H9 (cell line): ENCODE data around the gene TCF4. TPM values are rescaled to one million over a fixed set of nuclear protein-coding genes. Genes with fewer than 3 reads are reported as not detected.

Experiments
- DNase-seq: peaks from one replicate; pipeline ENCODE4 v3.0.0-alpha.2; 2017
- H2AFZ ChIP-seq: one replicate; pipeline ENCODE4 v1.6.1; 2013; ENCODE audit warnings: mild to moderate bottlenecking, low read length, control low read depth, moderate library complexity
- H2AK5ac ChIP-seq: 2 replicates; pipeline ENCODE4 v1.6.1; 2013; ENCODE audit warnings: low read length, control low read depth, mixed read lengths; ENCODE audit not compliant: insufficient read length
- H2BK120ac ChIP-seq: one replicate; pipeline ENCODE4 v1.6.1; 2013; ENCODE audit warnings: low read depth, mild to moderate bottlenecking, low read length, control low read depth, inconsistent platforms; ENCODE audit not compliant: poor library complexity, severe bottlenecking
- H2BK12ac ChIP-seq: 2 replicates; pipeline ENCODE4 v1.6.1; 2013; ENCODE audit warnings: low read length, control low read depth, mixed read lengths, low read depth; ENCODE audit not compliant: insufficient read length
- H2BK15ac ChIP-seq: 2 replicates; pipeline ENCODE4 v1.6.1; 2013; ENCODE audit warnings: low read depth, low read length, control low read depth
- H2BK20ac ChIP-seq: one replicate; pipeline ENCODE4 v1.6.1; 2013; ENCODE audit warnings: low read depth, mild to moderate bottlenecking, low read length, control low read depth, inconsistent platforms; ENCODE audit not compliant: poor library complexity, severe bottlenecking
- H2BK5ac ChIP-seq: 2 replicates; pipeline ENCODE4 v1.6.1; 2013; ENCODE audit warnings: low read length, control low read depth, mixed read lengths; ENCODE audit not compliant: insufficient read length
- H3K14ac ChIP-seq: 2 replicates; pipeline ENCODE4 v1.6.1; 2013; ENCODE audit warnings: low read length, control low read depth; ENCODE audit not compliant: insufficient read depth
- H3K18ac ChIP-seq: 2 replicates; pipeline ENCODE4 v1.6.1; 2013; ENCODE audit warnings: low read depth, mild to moderate bottlenecking, mixed read lengths, low read length, control low read depth; ENCODE audit not compliant: insufficient read length
- H3K23ac ChIP-seq: 2 replicates; pipeline ENCODE4 v1.6.1; 2013; ENCODE audit warnings: low read length, control low read depth, mixed read lengths, low read depth; ENCODE audit not compliant: insufficient read length
- H3K23me2 ChIP-seq: 2 replicates; pipeline ENCODE4 v1.6.1; 2013; ENCODE audit warnings: low read depth, mild to moderate bottlenecking, mixed read lengths, low read length, control low read depth; ENCODE audit not compliant: insufficient read length, poor library complexity, severe bottlenecking
- H3K27ac ChIP-seq: 2 replicates; pipeline ENCODE4 v1.5.1; 2013; ENCODE audit warnings: low read length, control low read depth, mixed read lengths, low read depth; ENCODE audit not compliant: insufficient read length
- H3K27me3 ChIP-seq: 2 replicates; pipeline ENCODE4 v1.6.1; 2013; ENCODE audit warnings: low read length, control low read depth, inconsistent platforms; ENCODE audit not compliant: insufficient read depth
- H3K4ac ChIP-seq: 2 replicates; pipeline ENCODE4 v1.6.1; 2013; ENCODE audit warnings: low read depth, mild to moderate bottlenecking, control low read depth, inconsistent platforms, low read length, moderate library complexity
- H3K4me1 ChIP-seq: 2 replicates; pipeline ENCODE4 v1.6.1; 2013; ENCODE audit warnings: low read length, control low read depth, inconsistent platforms; ENCODE audit not compliant: insufficient read depth
- H3K4me2 ChIP-seq: 2 replicates; pipeline ENCODE4 v1.6.1; 2013; ENCODE audit warnings: low read length, control low read depth, mixed read lengths; ENCODE audit not compliant: insufficient read length, insufficient read depth
- H3K56ac ChIP-seq: 2 replicates; pipeline ENCODE4 v1.6.1; 2013; ENCODE audit warnings: low read depth, mild to moderate bottlenecking, mixed read lengths, low read length, control low read depth; ENCODE audit not compliant: insufficient read length
- H3K79me1 ChIP-seq: 2 replicates; pipeline ENCODE4 v1.6.1; 2013; ENCODE audit warnings: low read depth, mild to moderate bottlenecking, moderate library complexity, low read length, control low read depth, inconsistent platforms; ENCODE audit not compliant: insufficient read depth, poor library complexity, severe bottlenecking
- H3K79me2 ChIP-seq: 2 replicates; pipeline ENCODE4 v1.6.1; 2013; ENCODE audit warnings: low read length, control low read depth, inconsistent platforms; ENCODE audit not compliant: insufficient read depth
- H3K9ac ChIP-seq: 2 replicates; pipeline ENCODE4 v1.6.1; 2013; ENCODE audit warnings: low read length, control low read depth, mixed read lengths; ENCODE audit not compliant: insufficient read length; ENCODE audit errors: extremely low read depth
- H3K9me3 ChIP-seq: one replicate; pipeline ENCODE4 v1.6.1; 2013; ENCODE audit warnings: low read depth, low read length, inconsistent platforms; ENCODE audit not compliant: control insufficient read depth
- H3T11ph ChIP-seq: one replicate; pipeline ENCODE4 v1.6.1; 2013; ENCODE audit warnings: mild to moderate bottlenecking, low read length, control low read depth, inconsistent platforms
- H4K20me1 ChIP-seq: one replicate; pipeline ENCODE4 v1.6.1; 2013; ENCODE audit not compliant: control insufficient read depth, insufficient read length, insufficient read depth
- H4K5ac ChIP-seq: 2 replicates; pipeline ENCODE4 v1.6.1; 2013; ENCODE audit warnings: low read depth, mild to moderate bottlenecking, mixed read lengths, low read length, control low read depth; ENCODE audit not compliant: insufficient read length
- H4K8ac ChIP-seq: replicated peaks from 2 replicates; pipeline ENCODE4 v1.6.1; 2013; ENCODE audit warnings: low read length, control low read depth, mixed read lengths, low read depth; ENCODE audit not compliant: insufficient read length
- H4K91ac ChIP-seq: 2 replicates; pipeline ENCODE4 v1.6.1; 2013; ENCODE audit warnings: low read depth, mild to moderate bottlenecking, moderate library complexity, mixed read lengths, low read length, control low read depth; ENCODE audit not compliant: insufficient read length
- H3K27ac Mint-ChIP-seq, 3 experiments: 2 replicates in 2 of 3; 3 replicates in 1 of 3; pipeline ENCODE4 v1.8.0; 2020 to 2021; ENCODE audit warnings: mixed read lengths in 3 of 3, mild to moderate bottlenecking in 1 of 3, moderate library complexity in 1 of 3
- H3K27me3 Mint-ChIP-seq: 2 replicates; pipeline ENCODE4 v1.8.0; 2021; ENCODE audit warnings: low read depth, mild to moderate bottlenecking, moderate library complexity, mixed read lengths
- H3K36me3 Mint-ChIP-seq, 3 experiments: 2 replicates in 2 of 3; 3 replicates in 1 of 3; pipeline ENCODE4 v1.8.0; 2020 to 2021; ENCODE audit warnings: low read depth in 3 of 3, mixed read lengths in 3 of 3; ENCODE audit not compliant: insufficient read depth in 1 of 3
- H3K4me1 Mint-ChIP-seq, 2 experiments: 2 replicates each; pipeline ENCODE4 v1.8.0; 2020; ENCODE audit warnings: mixed read lengths in 2 of 2
- H3K4me3 Mint-ChIP-seq, 2 experiments: 2 replicates in 1 of 2; 3 replicates in 1 of 2; pipeline ENCODE4 v1.8.0; 2020 to 2021; ENCODE audit warnings: mild to moderate bottlenecking in 2 of 2, mixed read lengths in 2 of 2, moderate library complexity in 1 of 2
- H3K9me3 Mint-ChIP-seq, 2 experiments: 2 replicates in 1 of 2; 3 replicates in 1 of 2; pipeline ENCODE4 v1.8.0; 2020; ENCODE audit warnings: mild to moderate bottlenecking in 2 of 2, mixed read lengths in 2 of 2, moderate library complexity in 1 of 2
- WGBS: extraction: QIAGEN DNeasy Blood & Tissue Kit; methylation state at CpG from one replicate; pipeline ENCODE4 v1.1.7; 2013; ENCODE audit warnings: missing lambda C conversion rate, low lambda C conversion rate, mixed read lengths; ENCODE audit not compliant: insufficient read length; ENCODE audit errors: extremely low coverage; 5-methylcytosine and 5-hydroxymethylcytosine counted together
- total RNA-seq: library from RNA; stranded (reverse); gene quantifications from 2 replicates; pipeline ENCODE4 v1.2.1, GENCODE V29; 2021
- TF ChIP-seq, protein P1 (sequence below): fragments of 200-600 bp; sonication (generic); conservative IDR thresholded peaks from 3 replicates; pipeline ENCODE4 v1.8.0; 2021; ENCODE audit warnings: antibody characterized with exemption, mild to moderate bottlenecking

TCF4 gene
- total RNA-seq, 1 experiment from 2014 or later: 99.4 TPM

DNA sequence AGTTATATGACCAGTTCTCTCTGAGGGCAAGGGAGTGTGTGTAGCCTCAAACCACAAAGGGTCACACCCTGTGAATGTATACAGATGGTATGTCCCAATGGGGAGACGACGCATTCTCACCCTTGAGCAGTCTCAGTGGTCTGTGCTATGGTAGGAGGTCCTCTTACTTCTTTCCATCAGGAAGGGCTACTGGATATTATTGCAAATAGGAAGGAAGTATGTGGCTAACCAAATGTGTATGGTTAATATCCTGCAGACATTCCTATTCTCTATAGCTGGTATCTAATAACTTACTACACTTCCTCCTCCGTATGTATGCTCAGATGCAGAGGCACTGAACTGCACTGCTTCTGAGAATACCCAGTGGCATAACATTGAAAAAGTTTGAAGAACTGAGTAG lies 322.0 kb downstream of the TCF4 start:
- Histone ChIP-seq H3K56ac (no peak overlapping the region), H2AK5ac (no peak overlapping the region), H3K27me3 (no peaks in the 10 kb centered on the region), H3K4ac (no peak overlapping the region), H3K23ac (no peak overlapping the region), H2BK120ac (no peak overlapping the region), H3K79me2 (no peaks in the 10 kb centered on the region), H4K20me1 (no peaks in the 10 kb centered on the region), H3K9me3 (no peaks in the 10 kb centered on the region), H3K79me1 (no peaks in the 10 kb centered on the region), H3K14ac (no peak overlapping the region), H3T11ph (no peak overlapping the region), H3K27ac (no peak overlapping the region), H4K91ac (no peak overlapping the region), H3K18ac (no peak overlapping the region), H4K5ac (no peak overlapping the region), H3K9ac (no peak overlapping the region), H2BK12ac (no peak overlapping the region), H2BK20ac (no peak overlapping the region), H2BK15ac (no peak overlapping the region), H3K23me2 (no peaks in the 10 kb centered on the region), H3K4me2 (no peak overlapping the region), H2BK5ac (no peak overlapping the region), H4K8ac (no peak overlapping the region), H3K4me1 (peaks cover 4% of the 10 kb centered on the region; the same call in 1 of the 2 replicates), H2AFZ (no peak overlapping the region)
- Mint-ChIP-seq H3K9me3 (no peaks in the 10 kb centered on the region), H3K4me1 (peaks cover 38 to 40% of the 10 kb centered on the region in 2 experiments), H3K27me3 (no peaks in the 10 kb centered on the region), H3K27ac (no peak overlapping the region), H3K36me3 (peaks cover 24 to 44% (median 44%) of the 10 kb centered on the region in 3 experiments; a peak in 6 of 7 replicates), H3K4me3 (no peak overlapping the region)
- WGBS: no CpG with 5 or more reads among the region's 3 CpGs
- TF ChIP-seq, protein P1, sequence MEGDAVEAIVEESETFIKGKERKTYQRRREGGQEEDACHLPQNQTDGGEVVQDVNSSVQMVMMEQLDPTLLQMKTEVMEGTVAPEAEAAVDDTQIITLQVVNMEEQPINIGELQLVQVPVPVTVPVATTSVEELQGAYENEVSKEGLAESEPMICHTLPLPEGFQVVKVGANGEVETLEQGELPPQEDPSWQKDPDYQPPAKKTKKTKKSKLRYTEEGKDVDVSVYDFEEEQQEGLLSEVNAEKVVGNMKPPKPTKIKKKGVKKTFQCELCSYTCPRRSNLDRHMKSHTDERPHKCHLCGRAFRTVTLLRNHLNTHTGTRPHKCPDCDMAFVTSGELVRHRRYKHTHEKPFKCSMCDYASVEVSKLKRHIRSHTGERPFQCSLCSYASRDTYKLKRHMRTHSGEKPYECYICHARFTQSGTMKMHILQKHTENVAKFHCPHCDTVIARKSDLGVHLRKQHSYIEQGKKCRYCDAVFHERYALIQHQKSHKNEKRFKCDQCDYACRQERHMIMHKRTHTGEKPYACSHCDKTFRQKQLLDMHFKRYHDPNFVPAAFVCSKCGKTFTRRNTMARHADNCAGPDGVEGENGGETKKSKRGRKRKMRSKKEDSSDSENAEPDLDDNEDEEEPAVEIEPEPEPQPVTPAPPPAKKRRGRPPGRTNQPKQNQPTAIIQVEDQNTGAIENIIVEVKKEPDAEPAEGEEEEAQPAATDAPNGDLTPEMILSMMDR: no peak
- no peak for DNase-seq
